A549 treated with Hydrocortisone at 1 μM for 4 hours (cell line): ENCODE results near the gene VAPB. TPM values are rescaled to one million over a fixed set of nuclear protein-coding genes. Genes with fewer than 3 reads are reported as not detected.

Experiments used
- total RNA-seq: library from RNA; stranded (reverse); fragments of 200-300 nt; extraction: Qiagen RNA extraction; gene quantifications from 5 replicates; pipeline ENCODE4 v1.2.3, GENCODE V29; 2022

The VAPB gene
- 49.7 to 52.9 TPM (median 52.0 TPM) in 5 replicates for total RNA-seq

DNA sequence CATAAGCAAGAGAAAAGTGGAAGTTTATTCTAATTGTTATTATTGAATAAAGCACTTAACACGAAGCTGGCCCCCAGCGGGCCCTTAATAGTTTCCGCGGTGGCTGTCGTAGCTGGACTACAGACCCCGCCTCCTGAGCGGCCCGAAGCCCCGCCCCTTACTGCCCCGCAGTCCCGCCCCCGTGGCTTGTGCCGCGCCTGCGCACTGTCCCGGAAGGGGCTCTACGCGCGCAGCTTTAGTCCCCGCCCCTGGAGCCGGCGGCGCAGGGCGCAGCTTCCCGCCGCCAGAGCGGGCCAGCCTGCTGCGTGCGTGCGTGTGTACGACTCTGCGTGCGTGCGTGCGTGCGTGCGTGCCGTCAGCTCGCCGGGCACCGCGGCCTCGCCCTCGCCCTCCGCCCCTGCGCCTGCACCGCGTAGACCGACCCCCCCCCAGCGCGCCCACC lies at the start of gene VAPB:
Gene VAPB, plus strand, starts transcription at position 348 of the 442 bp plus-strand sequence. CDS start 231 bp downstream, outside the sequence.

Other genes starting within 250 kb of the VAPB start
- not detected in 5 replicates for gene ANKRD60, start 160.6 kb upstream of the VAPB start, total RNA-seq
- 9.2 to 11.5 TPM (median 10.4 TPM) in 5 replicates for gene RAB22A, start 79.5 kb upstream of the VAPB start, total RNA-seq
- gene APCDD1L, start 126.2 kb downstream of the VAPB start, total RNA-seq: 0.05 to 0.14 TPM (median 0.06 TPM) in 4 of 5 replicates, not detected in the other